H1 (cell line): ENCODE data around the gene MPV17. TPM values are rescaled to one million over a fixed set of nuclear protein-coding genes. Genes with fewer than 3 reads are reported as not detected.

Source experiments
- CTCF ChIA-PET: fragments of 300-600 bp; sonication (Branson Sonifier 250); formaldehyde crosslinking; loops from one replicate; lab custom pipeline; 2021; ENCODE audit not compliant: partially characterized antibody; lab: Charles Lee
- POLR2A ChIA-PET: fragments of 300-600 bp; sonication (Branson Sonifier 250); formaldehyde crosslinking; loops from one replicate; lab custom pipeline; 2021; ENCODE audit warnings: inconsistent platforms; ENCODE audit not compliant: partially characterized antibody; lab: Charles Lee
- DNase-seq, 2 experiments: peaks; one replicate each; pipeline versions ENCODE4 v3.0.0 to v3.0.0-alpha.2; 2010 to 2022; ENCODE audit warnings: low spot score in 2 of 2, low read depth in 1 of 2, mixed read lengths in 1 of 2
- FAIRE-seq: peaks from 2 replicates; lab custom pipeline; 2011; peaks lifted over from hg19 to GRCh38; lab: Jason Lieb, UNC
- H2AFZ ChIP-seq: 2 replicates; pipeline ENCODE4 v1.8.1; 2012; ENCODE audit warnings: low read length, inconsistent platforms
- H2AK5ac ChIP-seq: 2 replicates; pipeline ENCODE4 v1.6.1; 2013; ENCODE audit warnings: low read depth, low read length
- H2BK120ac ChIP-seq: replicated peaks from 2 replicates; pipeline ENCODE3; 2013; ENCODE audit warnings: low read depth, low read length, inconsistent platforms
- H2BK12ac ChIP-seq: 2 replicates; pipeline ENCODE4 v1.6.1; 2013; ENCODE audit warnings: low read depth, low read length
- H2BK15ac ChIP-seq: 2 replicates; pipeline ENCODE4 v1.6.1; 2013; ENCODE audit warnings: low read length
- H2BK20ac ChIP-seq: 2 replicates; pipeline ENCODE4 v1.6.1; 2013; ENCODE audit warnings: low read length
- H2BK5ac ChIP-seq: 2 replicates; pipeline ENCODE4 v1.6.1; 2013; ENCODE audit warnings: low read depth, low read length
- H3K14ac ChIP-seq: 2 replicates; pipeline ENCODE4 v1.6.1; 2013; ENCODE audit warnings: inconsistent platforms; ENCODE audit not compliant: insufficient read length
- H3K18ac ChIP-seq: 2 replicates; pipeline ENCODE4 v1.6.1; 2013; ENCODE audit warnings: low read length; ENCODE audit errors: extremely low read depth
- H3K23ac ChIP-seq: 2 replicates; pipeline ENCODE4 v1.6.1; 2013; ENCODE audit warnings: inconsistent platforms; ENCODE audit not compliant: insufficient read length
- H3K23me2 ChIP-seq: 2 replicates; pipeline ENCODE4 v1.6.1; 2013; ENCODE audit warnings: low read depth, low read length
- H3K27ac ChIP-seq: 2 replicates; pipeline ENCODE4 v1.6.1; 2011; ENCODE audit warnings: low read depth, low read length, inconsistent platforms
- H3K27me3 ChIP-seq, 4 experiments: replicated peaks in 1 of 4; 1 replicate in 1 of 4; 2 replicates in 3 of 4; pipeline versions ENCODE4 v1.6.1 to v1.8.1; 2011 to 2013; ENCODE audit warnings: low read length in 3 of 4, mild to moderate bottlenecking in 3 of 4, inconsistent platforms in 2 of 4, mixed read lengths in 2 of 4, moderate library complexity in 1 of 4; ENCODE audit not compliant: control insufficient read depth in 3 of 4, insufficient read depth in 3 of 4; ENCODE audit errors: extremely low read depth in 1 of 4
- H3K36me3 ChIP-seq, 4 experiments: 2 replicates each; pipeline versions ENCODE4 v1.6.1 to v1.8.1; 2011 to 2013; ENCODE audit warnings: mild to moderate bottlenecking in 4 of 4, low read length in 3 of 4, moderate library complexity in 2 of 4, control low read depth in 1 of 4, inconsistent platforms in 1 of 4; ENCODE audit not compliant: insufficient read depth in 4 of 4, control insufficient read depth in 2 of 4
- H3K4ac ChIP-seq: replicated peaks from 2 replicates; pipeline ENCODE3; 2013; ENCODE audit warnings: low read length, low read depth, mixed read lengths, inconsistent platforms; ENCODE audit not compliant: insufficient read length
- H3K4me1 ChIP-seq, 4 experiments: replicated peaks in 1 of 4; 1 replicate in 1 of 4; 2 replicates in 3 of 4; pipeline versions ENCODE4 v1.6.1 to v1.8.1; 2011 to 2013; ENCODE audit warnings: low read length in 3 of 4, inconsistent platforms in 2 of 4, mixed read lengths in 1 of 4; ENCODE audit not compliant: insufficient read depth in 4 of 4, control insufficient read depth in 3 of 4
- H3K4me2 ChIP-seq, 2 experiments: 2 replicates each; pipeline versions ENCODE4 v1.6.1 to v1.8.1; 2011 to 2013; ENCODE audit warnings: low read depth in 2 of 2, low read length in 2 of 2, control low read depth in 1 of 2, inconsistent platforms in 1 of 2, mild to moderate bottlenecking in 1 of 2; ENCODE audit not compliant: insufficient read depth in 1 of 2
- H3K4me3 ChIP-seq, 4 experiments: fragments of 200-600, 300-600 bp in 1 of 4; sonication (generic), shearing (Covaris generic), sonication (Bioruptor Twin) in 1 of 4; 2 replicates each; pipeline versions ENCODE4 v1.5.1 to v1.8.1; 2011 to 2016; ENCODE audit warnings: low read length in 4 of 4, low read depth in 3 of 4, control low read depth in 2 of 4, inconsistent platforms in 2 of 4, mild to moderate bottlenecking in 2 of 4, mixed read lengths in 1 of 4, moderate library complexity in 1 of 4; ENCODE audit not compliant: insufficient read depth in 2 of 4; ENCODE audit errors: extremely low read depth in 1 of 4
- H3K56ac ChIP-seq: replicated peaks from 2 replicates; pipeline ENCODE3; 2013; ENCODE audit warnings: low read depth, mild to moderate bottlenecking, mixed read lengths, low read length, inconsistent platforms; ENCODE audit not compliant: insufficient read length
- H3K79me1 ChIP-seq: 2 replicates; pipeline ENCODE4 v1.6.1; 2013; ENCODE audit warnings: low read depth, low read length, control low read depth
- H3K79me2 ChIP-seq, 2 experiments: 2 replicates each; pipeline versions ENCODE4 v1.6.1 to v1.8.1; 2012 to 2013; ENCODE audit warnings: low read length in 2 of 2, mild to moderate bottlenecking in 2 of 2, inconsistent platforms in 1 of 2; ENCODE audit not compliant: insufficient read depth in 2 of 2, control insufficient read depth in 1 of 2
- H3K9ac ChIP-seq, 4 experiments: replicated peaks in 1 of 4; 1 replicate in 1 of 4; 2 replicates in 3 of 4; pipeline versions ENCODE4 v1.6.1 to v1.8.1; 2011 to 2013; ENCODE audit warnings: low read depth in 3 of 4, low read length in 3 of 4, control low read depth in 2 of 4, mild to moderate bottlenecking in 2 of 4, moderate library complexity in 2 of 4, inconsistent platforms in 1 of 4; ENCODE audit errors: extremely low read depth in 1 of 4
- H3K9me3 ChIP-seq, 2 experiments: 2 replicates each; pipeline versions ENCODE4 v1.6.1 to v1.8.1; 2012 to 2013; ENCODE audit warnings: mild to moderate bottlenecking in 2 of 2, moderate library complexity in 2 of 2, control low read depth in 1 of 2, inconsistent platforms in 1 of 2, low read depth in 1 of 2, low read length in 1 of 2, mixed read lengths in 1 of 2; ENCODE audit not compliant: insufficient read depth in 2 of 2
- H4K20me1 ChIP-seq, 2 experiments: replicated peaks in 1 of 2; 2 replicates each; pipeline versions ENCODE3 to v1.8.1; 2011 to 2013; ENCODE audit warnings: inconsistent platforms in 2 of 2, low read length in 2 of 2, mild to moderate bottlenecking in 1 of 2; ENCODE audit not compliant: insufficient read depth in 2 of 2, control insufficient read depth in 1 of 2
- H4K5ac ChIP-seq: 2 replicates; pipeline ENCODE4 v1.6.1; 2013; ENCODE audit warnings: low read length, low read depth, mixed read lengths, inconsistent platforms; ENCODE audit not compliant: insufficient read length
- H4K8ac ChIP-seq: 2 replicates; pipeline ENCODE4 v1.8.0; 2013; ENCODE audit warnings: mild to moderate bottlenecking, moderate library complexity, low read length, inconsistent platforms; ENCODE audit not compliant: insufficient read depth; ENCODE audit errors: extremely low read depth
- H4K91ac ChIP-seq: replicated peaks from 2 replicates; pipeline ENCODE3; 2013; ENCODE audit warnings: low read length, mixed read lengths, inconsistent platforms; ENCODE audit not compliant: insufficient read length
- ASH2L ChIP-seq: fragments of 200-600, 300-600 bp; sonication (generic); IDR thresholded peaks from one replicate; pipeline ENCODE4 v1.7.1; 2017; ENCODE audit warnings: low read length
- CBX5 ChIP-seq: fragments of 300-800, 300-1000 bp; sonication (generic); IDR thresholded peaks from 2 replicates; pipeline ENCODE4 v1.7.1; 2016; ENCODE audit warnings: antibody characterized with exemption, low read length, low read depth
- CHD1 ChIP-seq: IDR thresholded peaks from 2 replicates; pipeline ENCODE4 v1.6.1; 2012; ENCODE audit warnings: low read depth, low read length, improper control_type of control experiment
- EGR1 ChIP-seq: IDR thresholded peaks from 2 replicates; pipeline ENCODE4 v1.6.1; 2011; ENCODE audit warnings: low read depth, low read length, borderline replicate concordance
- EZH2 ChIP-seq: fragments of 200-600 bp; sonication (generic); IDR thresholded peaks from 2 replicates; pipeline ENCODE4 v1.7.1; 2012; ENCODE audit warnings: low read depth, mild to moderate bottlenecking, moderate library complexity, low read length, inconsistent platforms; ENCODE audit not compliant: severe bottlenecking
- JUND ChIP-seq: IDR thresholded peaks from 2 replicates; pipeline ENCODE4 v1.6.1; 2011; ENCODE audit warnings: mild to moderate bottlenecking, improper control_type of control experiment, low read length
- MAFK ChIP-seq: IDR thresholded peaks from 2 replicates; pipeline ENCODE4 v1.6.1; 2012; ENCODE audit warnings: low read depth, mild to moderate bottlenecking, improper control_type of control experiment, low read length
- RNF2 ChIP-seq: fragments of 200-900, 300-1000 bp; sonication (generic); IDR thresholded peaks from 2 replicates; pipeline ENCODE4 v1.7.1; 2016; ENCODE audit warnings: borderline replicate concordance, low read depth, mild to moderate bottlenecking, antibody characterized with exemption, low read length; ENCODE audit not compliant: poor library complexity, severe bottlenecking; ENCODE audit errors: missing control alignments
- SP4 ChIP-seq: IDR thresholded peaks from 2 replicates; pipeline ENCODE4 v1.6.1; 2012; ENCODE audit warnings: low read length, inconsistent platforms
- TCF12 ChIP-seq: IDR thresholded peaks from 2 replicates; pipeline ENCODE4 v1.6.1; 2011; ENCODE audit warnings: low read depth, mild to moderate bottlenecking, low read length
- WGBS, 2 experiments: shearing (Covaris generic) in 1 of 2; methylation state at CpG; one replicate each; pipeline versions ENCODE4 v1.1.6 to v1.1.7; 2013 to 2015; ENCODE audit warnings: low lambda C conversion rate in 2 of 2, mixed read lengths in 2 of 2, inconsistent platforms in 1 of 2, low coverage in 1 of 2, missing lambda C conversion rate in 1 of 2; ENCODE audit not compliant: insufficient replicate concordance in 2 of 2, insufficient coverage in 1 of 2, insufficient read length in 1 of 2; ENCODE audit errors: extremely low coverage in 1 of 2, missing lambda C conversion rate in 1 of 2; 5-methylcytosine and 5-hydroxymethylcytosine counted together
- polyA plus RNA-seq, 7 experiments: library from polyadenylated mRNA; depleted of rRNA in 3 of 7; stranded (reverse) in 5 of 7; unstranded in 2 of 7; fragments of >200 nt in 5 of 7; fragments of 200-250 nt in 2 of 7; gene quantifications; 1 replicate in 5 of 7; 2 replicates in 1 of 7; 4 replicates in 1 of 7; pipeline versions ENCODE4 v1.2.1 to v1.2.3, GENCODE V29; 2011 to 2013; ENCODE audit warnings: missing spikeins in 2 of 7, mixed read lengths in 2 of 7
- total RNA-seq: library from RNA; stranded (reverse); fragmentation: NEBNext Ultra II Directional; extraction: Animal tissue kit (Norgen Biotek cat#: 25700); gene quantifications from 2 replicates; pipeline ENCODE4 v1.2.1, GENCODE V29; 2021
- TF ChIP-seq, protein P1 (sequence below): IDR thresholded peaks from 2 replicates; pipeline ENCODE4 v1.6.1; 2012; ENCODE audit warnings: low read length, inconsistent platforms

Gene MPV17
- total and polyA plus RNA-seq, 2 of the 8 experiments (the other 6 are each of a cell fraction or from before 2014, with no cell fraction given) = 45.2 to 181 TPM

DNA sequence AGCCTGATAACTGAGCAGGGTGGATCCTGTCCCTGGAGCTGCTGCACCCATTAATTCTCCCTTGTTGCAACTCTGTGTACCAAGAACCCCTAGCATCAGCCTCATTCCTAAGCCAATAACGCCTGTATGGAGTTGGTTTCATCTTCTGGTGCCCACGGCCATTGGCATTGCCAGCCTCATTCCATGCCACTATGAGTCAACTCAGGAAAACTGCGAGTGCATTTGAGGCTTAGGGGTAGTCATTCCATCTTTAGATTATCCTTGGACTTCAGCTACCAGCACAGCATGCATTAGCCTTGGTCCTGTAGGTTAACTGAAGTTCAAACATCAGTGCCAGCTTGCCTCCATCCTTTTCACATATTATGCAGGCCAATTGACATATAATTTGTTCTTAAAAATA is 42.1 kb downstream of the MPV17 start:
- FAIRE-seq (no peak), DNase-seq (no peak)
- Histone ChIP-seq H2BK15ac (peak overlapping the region; percentile 75; the same call in 1 of the 2 replicates), H3K27me3 (peaks cover 0 to 4% (median 0%) of the 10 kb centered on the region in 4 experiments; a peak in 1 of 7 replicates), H3K9ac (no peak overlapping the region), H2BK12ac (peak overlapping the region; percentile 82; the same call in 1 of the 2 replicates), H3K4me1 (peaks cover 4 to 15% (median 13%) of the 10 kb centered on the region in 4 experiments), H4K91ac (no peak overlapping the region), H3K18ac (no peak overlapping the region), H4K8ac (no peak overlapping the region), H3K23me2 (peaks cover 3% of the 10 kb centered on the region), H4K5ac (no peak overlapping the region), H2BK20ac (peak overlapping the region; percentile 49; the same call in 1 of the 2 replicates), H2AFZ (no peak overlapping the region), H4K20me1 (no peaks in the 10 kb centered on the region), H3K27ac (no peak overlapping the region), H2BK120ac (no peak overlapping the region), H3K9me3 (no peaks in the 10 kb centered on the region), H3K4me2 (no peak overlapping the region), H3K14ac (no peak overlapping the region), H2AK5ac (no peak overlapping the region), H3K4me3 (no peak overlapping the region), H3K36me3 (no peaks in the 10 kb centered on the region), H3K79me1 (no peaks in the 10 kb centered on the region), H3K23ac (no peak overlapping the region), H2BK5ac (no peak overlapping the region), H3K56ac (no peak overlapping the region), H3K4ac (no peak overlapping the region), H3K79me2 (no peaks in the 10 kb centered on the region)
- 88% methylated on average over 3 of the region's 3 CpGs; no CpG with 5 or more reads in 1 of the 2 experiments for WGBS, 2 experiments
- POLR2A ChIA-PET = interaction anchor here (0.6 to 11.9 kb wide), 8 partner anchors 9 to 176 kb away, joined by 3 to 149 read pairs (median 6); partner anchors contain the start of gene SLC30A3
- CTCF ChIA-PET = interaction anchor here (0.9 to 20.2 kb wide), 20 partner anchors 8 to 187 kb away, joined by 3 to 413 read pairs (median 12); partner anchors contain the start of genes CAD and SLC30A3
- no peak for TF ChIP-seq ASH2L
- TF ChIP-seq RNF2 = no peak
- no peak for TF ChIP-seq CBX5
- no peak for TF ChIP-seq EZH2
- no peak for TF ChIP-seq SP4
- no peak for TF ChIP-seq CHD1
- TF ChIP-seq, protein P1, sequence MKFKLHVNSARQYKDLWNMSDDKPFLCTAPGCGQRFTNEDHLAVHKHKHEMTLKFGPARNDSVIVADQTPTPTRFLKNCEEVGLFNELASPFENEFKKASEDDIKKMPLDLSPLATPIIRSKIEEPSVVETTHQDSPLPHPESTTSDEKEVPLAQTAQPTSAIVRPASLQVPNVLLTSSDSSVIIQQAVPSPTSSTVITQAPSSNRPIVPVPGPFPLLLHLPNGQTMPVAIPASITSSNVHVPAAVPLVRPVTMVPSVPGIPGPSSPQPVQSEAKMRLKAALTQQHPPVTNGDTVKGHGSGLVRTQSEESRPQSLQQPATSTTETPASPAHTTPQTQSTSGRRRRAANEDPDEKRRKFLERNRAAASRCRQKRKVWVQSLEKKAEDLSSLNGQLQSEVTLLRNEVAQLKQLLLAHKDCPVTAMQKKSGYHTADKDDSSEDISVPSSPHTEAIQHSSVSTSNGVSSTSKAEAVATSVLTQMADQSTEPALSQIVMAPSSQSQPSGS = no peak
- no peak for TF ChIP-seq JUND
- TF ChIP-seq MAFK = no peak
- no peak for TF ChIP-seq TCF12
- no peak for TF ChIP-seq EGR1
